Liver (tissue), 2 donors: ENCODE results near the gene FRS2.

ENCODE experiments used
- JUND ChIP-seq, 2 donors: IDR thresholded peaks; 2 replicates each; pipeline ENCODE4 v1.6.1; 2016; ENCODE audit warnings: antibody characterized with exemption in 2 of 2
- RAD21 ChIP-seq, 2 donors: IDR thresholded peaks; 2 replicates each; pipeline ENCODE4 v1.6.1; 2016; ENCODE audit warnings: antibody characterized with exemption in 2 of 2, mild to moderate bottlenecking in 2 of 2
- donor health status: healthy.

GRCh38 chr12:69473262-69473661, 3.1 kb downstream of the FRS2 start:
- TF ChIP-seq JUND (IDR thresholded peaks at IDR 0.05): no peak
- no peak for TF ChIP-seq RAD21 (IDR thresholded peaks at IDR 0.05)
